HG02884 (cell line): ENCODE data around the gene NCOR1.
"Not testable (repeated sequence)": the region's sequence is repeated elsewhere in the genome, so short reads cannot be mapped to it uniquely, and the experiment has no call there.

Experiments used
- ATAC-seq: cut with Tn5 transposase; IDR thresholded peaks from one replicate; pipeline ENCODE4 v1.9.1; 2021; ENCODE audit warnings: mild to moderate bottlenecking, moderate library complexity; ENCODE audit not compliant: unreplicated experiment

Gene NCOR1

DNA sequence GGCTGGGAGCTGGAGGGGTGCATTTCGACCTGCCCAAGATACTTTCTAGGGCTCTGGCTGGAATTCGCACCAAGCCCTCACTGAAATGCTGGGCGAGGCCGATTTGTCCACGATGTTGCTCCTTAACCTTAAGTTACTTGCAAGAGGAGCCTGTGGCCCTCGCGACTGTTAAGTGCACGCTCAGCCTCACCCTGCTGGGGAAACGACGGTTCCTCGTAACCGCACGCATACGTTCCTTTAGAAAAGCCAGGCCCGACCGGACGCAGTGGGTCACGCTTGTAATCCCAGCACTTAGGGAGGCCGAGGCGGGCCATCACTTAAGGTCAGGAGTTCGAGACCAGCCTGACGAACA lies 607 bp upstream of the NCOR1 start:
- ATAC-seq: peak; percentile 15

DNA sequence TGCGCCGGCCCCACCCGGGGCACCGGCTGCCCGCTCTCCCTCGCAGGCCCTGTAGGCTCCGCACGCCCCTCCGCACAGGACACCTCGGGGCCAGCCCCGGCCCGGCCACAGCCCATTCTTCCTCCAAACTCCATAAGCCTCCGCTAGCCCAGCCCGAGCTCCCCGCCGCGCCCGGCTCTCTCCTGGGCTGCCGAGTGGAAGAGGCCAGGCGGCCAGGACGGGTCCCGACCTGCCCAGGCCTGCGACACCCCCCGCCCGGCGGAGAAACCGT lies 397 bp downstream of the NCOR1 start:
- peak; percentile 18 for ATAC-seq

DNA sequence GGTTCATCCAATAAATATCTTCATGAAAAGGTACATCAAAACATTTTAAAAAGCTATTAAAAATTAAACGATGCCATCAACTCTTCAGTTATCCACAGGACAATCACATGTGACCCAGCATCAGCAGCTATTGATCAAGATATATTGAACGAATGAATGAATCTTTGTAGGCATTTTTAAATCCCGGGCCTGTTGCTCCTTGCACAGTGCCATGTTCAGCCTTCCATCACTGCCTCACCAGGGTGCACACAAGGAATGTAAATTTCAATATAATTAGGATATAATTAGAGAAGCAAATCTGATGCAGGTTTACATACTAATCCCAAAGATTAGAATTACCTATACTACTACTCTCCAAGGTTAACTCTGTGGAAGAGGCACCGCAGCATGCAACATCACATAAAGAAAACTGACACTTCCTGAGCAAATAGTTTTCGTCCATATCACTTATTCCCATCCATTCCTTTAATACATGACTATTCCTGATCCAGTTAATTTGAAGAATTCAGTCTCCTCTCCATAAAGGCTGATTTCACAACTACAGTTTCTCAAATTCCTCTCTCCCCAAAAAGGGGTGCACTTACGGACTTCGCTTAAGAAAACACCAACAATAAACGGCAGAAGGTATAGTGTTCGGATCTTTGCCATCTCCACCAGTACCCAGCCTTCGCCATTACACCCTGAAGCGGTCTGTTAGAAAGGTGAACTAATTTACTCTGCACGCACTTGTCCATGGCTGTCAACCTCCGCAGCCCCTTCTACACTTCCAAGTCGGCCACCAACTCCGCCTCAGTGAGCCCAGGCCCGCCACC lies 938 bp downstream of the NCOR1 start:
- ATAC-seq: peak; percentile 9

DNA sequence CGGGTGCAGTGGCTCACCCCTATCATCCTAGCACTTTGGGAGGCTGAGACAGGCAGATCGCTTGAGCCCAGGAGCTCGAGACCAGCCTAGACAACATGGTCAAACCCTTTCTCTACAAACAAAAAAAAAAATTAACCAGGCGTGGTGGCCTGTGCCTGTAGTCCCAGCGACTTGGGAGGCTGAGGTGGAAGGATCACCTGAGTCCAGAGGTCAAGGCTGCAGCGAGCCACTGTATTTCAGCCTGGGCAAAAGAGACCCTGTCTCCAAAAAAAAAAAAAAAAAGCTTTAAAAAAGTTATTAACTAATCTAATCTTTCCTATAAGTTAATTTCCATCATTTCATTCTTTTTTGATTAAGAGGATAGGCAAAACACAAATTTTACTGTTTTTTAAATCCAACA lies 2.5 kb downstream of the NCOR1 start:
- ATAC-seq: no peak

DNA sequence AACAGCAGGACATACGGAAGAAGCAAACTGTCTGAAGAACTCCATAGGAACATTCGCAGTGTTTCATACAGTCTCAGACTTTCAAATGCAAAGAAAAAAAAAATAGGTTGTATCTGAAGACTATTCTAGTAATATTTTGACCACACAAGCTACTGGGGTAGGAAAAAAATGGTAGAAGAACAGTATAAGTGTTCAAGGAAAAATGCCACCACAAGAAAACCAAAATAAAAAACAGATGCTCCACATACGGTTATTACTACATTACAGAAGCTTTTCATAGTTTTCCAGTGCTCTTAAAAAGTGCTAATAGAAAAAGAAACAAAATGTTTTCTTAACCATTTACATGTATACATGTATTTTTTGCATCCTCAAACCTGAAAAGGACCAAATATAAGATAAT lies 3.7 kb downstream of the NCOR1 start:
- no peak for ATAC-seq

DNA sequence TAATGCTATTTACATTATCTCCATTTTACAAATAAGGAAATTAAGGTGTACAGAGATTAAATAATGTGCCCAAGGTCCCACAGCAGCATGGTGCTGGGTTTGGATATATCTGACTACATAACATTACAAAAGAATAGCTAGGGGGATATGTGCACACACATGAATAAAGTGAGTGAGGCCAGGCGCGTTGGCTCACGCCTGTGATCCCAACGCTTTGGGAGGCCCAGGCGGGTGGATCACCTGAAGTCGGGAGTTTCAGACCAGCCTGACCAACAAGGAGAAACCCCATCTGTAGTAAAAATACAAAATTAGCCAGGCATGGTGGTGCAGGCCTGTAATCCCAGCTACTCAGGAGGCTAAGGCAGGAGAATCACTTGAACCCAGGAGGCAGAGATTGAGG lies 10.6 kb downstream of the NCOR1 start:
- not testable (repeated sequence) for ATAC-seq

DNA sequence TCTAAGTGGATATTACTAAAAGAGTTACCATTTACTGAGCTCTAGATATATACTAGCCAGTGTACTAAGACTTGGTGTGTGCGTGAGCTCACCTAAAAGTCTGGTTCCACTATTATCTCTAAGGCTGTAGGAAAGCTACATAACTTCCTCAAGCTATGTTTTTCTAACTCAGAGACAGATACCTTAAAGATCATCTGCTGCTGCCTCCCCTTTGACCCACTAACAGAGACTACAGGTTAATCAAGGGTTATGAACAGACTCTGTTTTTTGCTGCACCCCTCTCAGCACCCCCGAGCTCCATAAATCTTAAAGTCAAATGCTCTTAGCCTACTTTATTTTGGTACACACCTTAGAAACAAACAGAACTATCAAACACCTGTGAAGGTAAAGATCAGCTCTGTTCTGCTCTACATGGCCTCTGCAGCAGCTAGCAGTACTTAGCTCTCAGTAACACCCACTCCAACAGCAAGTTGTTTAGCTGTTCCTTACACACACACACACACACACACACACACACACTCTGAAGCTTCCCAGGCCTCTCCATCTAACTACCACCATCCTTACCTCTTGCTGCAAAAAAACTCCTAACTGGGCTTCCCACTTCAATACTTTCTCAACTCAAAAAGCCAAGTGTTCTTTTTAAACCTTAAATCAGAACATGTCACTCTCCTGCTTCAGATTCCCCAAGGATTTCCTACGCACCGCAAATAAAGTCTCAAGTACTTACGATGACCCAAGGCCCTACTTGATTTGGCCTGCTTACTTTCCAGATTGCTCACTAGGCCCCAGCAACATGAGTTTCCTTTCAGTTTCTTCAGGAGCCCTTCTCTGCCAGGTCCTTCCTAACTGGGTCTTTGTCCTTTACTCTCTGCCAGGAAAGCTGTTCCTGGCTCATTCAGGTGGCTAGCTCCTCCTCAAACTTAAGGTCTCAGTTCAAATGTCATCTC lies 12.5 kb downstream of the NCOR1 start:
- ATAC-seq: not testable (repeated sequence)

DNA sequence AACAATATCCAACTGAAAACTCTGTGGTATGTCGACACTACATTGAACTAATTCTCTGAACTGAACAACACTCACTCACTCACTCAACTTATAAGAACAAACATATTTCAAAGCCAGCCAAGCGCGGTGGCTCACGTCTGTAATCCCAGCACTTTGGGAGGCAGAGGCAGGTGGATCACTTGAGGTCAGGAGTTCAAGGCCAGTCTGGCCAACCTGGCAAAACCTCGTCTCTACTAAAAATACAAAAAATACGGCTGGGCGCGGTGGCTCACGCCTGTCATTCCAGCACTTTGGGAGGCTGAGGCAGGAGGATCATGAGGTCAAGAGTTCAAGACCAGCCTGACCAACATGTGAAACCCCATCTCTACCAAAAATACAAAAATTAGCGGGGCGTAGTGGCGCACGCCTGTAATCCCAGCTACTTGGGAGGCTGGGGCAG lies 13.6 kb downstream of the NCOR1 start:
- not testable (repeated sequence) for ATAC-seq

DNA sequence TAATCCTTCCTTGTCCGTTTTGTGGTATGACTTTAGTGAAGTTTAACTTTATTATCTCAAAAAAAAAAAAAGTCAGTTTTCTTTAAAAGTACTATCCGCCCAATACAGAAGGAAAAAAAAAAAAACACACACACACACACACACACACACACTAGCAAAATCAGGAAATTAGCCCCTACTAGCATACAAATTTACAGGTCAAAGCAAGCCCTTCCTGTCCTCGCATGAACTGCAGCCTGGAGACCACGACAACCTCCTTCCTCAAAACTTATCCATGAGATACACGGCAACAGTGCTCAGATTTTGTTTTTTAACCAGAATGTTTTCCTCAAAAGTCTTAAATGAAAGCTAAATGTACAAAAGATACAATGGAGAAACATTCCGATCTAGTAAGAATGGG lies 16.2 kb downstream of the NCOR1 start:
- no peak for ATAC-seq

DNA sequence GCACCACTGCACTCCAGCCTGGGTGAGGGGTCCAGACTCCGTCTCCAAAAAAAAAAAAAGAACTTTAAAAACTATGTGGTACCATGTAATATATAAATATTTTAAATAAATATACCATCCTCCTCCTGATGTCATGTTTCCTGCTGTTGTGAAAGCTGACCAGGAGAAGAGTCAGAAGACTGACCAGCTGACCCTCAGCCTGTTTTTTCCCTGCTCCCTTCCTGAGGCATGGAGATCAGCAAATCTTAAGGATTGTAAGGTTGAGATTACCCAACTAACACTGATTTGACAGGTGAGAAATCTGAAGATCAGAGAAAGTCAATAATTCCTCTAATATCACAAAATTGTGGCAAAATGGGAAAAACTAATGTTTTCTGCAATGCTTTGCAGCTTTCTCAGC lies 18.1 kb downstream of the NCOR1 start:
- ATAC-seq: no peak

DNA sequence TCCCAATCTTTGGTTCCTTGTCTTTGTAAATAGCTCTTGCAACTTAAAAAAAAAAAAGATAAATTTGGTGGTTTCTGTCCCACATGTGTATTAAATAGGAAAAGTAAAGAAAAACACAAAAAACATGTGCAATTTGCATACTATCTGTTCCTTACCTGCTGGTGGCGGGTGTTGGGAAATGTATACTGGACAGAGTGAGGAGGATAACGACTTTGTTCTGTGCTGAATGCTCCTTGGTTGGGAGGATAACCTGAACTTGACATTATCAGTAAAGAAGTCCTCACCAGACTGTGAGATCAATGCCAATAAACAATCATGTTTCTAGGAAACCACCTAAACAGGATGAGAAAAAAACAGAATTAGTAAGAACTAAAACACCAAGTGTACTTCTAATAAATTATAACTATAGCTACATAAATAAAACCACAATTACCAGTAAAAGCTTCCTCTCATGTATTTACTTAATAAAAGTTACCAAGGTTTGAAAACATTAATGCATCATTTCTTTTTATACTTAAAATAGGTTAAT lies 21.0 kb downstream of the NCOR1 start:
- not testable (repeated sequence) for ATAC-seq

DNA sequence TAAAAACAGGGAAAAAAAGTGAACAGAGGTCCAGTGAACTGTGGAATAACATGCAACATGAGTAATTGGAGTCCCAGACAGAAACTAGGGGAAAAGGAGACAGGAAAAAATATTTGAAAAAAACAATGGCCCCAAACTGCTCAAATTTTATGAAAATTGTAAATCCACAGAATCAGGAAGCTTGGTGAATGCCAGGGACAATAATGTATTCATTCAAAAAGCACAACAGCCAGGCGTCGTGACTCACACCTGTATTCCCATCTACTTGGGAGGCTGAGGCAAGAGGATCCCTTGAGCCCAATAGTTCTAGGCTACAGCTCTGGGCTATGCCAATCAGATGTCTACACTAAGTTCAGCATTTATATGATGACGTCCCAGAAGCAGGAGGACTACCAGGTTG lies 23.7 kb downstream of the NCOR1 start:
- no peak for ATAC-seq

DNA sequence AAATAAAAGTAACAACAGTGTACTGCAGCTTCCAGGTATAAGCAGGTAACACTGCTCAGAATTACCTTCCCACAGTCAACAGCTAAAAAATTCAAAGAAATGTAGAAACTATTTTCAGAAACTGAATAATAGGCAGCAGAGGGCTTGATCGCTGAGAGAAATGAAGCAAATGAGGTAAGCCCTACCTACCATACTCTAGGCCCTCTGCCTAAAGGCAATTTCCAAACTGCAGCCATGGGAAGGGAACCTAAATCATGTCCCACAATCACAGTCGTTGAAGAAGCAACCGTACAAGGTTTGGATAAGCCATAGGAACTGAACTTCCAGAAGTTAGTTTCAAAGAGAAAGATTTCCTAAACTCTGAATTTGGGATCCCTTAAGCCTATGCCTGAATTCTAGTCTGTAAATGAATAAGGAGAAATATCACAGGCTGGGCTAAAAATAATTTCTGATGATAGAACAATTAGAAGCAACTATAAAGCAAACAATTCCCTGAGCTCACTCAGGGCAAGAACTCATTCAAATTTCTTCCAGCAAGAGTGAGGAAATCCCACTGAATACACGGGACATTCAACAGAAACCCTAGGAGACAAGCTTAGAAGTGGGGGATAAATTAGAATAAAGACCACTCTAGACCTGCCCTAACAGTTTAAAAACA lies 24.5 kb downstream of the NCOR1 start:
- no peak for ATAC-seq

DNA sequence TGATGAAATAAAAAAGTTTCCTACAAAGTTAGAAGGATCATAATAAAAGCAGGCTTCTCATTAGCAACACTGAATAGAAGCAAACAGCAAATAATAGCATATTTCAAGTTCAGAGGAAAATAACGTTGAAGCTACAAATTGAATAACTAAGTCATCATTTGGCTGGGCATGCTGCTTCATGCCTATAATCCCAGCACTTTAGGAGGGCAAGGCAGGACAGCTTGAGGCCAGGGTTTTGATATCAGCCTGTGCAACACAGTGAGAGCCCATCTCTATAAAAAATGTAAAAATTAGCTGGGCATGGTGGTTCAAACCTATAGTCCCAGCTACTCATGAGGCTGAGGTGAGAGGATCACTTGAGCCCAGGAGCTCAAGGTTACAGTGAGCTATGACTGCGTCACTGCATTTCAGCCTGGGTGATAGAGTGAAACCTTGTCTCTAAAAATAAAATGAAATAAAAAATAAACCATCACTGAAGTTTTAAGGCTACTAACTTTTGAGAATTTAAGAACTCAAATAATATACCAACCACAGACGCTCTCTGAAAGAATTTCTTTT lies 25.5 kb downstream of the NCOR1 start:
- no peak for ATAC-seq

DNA sequence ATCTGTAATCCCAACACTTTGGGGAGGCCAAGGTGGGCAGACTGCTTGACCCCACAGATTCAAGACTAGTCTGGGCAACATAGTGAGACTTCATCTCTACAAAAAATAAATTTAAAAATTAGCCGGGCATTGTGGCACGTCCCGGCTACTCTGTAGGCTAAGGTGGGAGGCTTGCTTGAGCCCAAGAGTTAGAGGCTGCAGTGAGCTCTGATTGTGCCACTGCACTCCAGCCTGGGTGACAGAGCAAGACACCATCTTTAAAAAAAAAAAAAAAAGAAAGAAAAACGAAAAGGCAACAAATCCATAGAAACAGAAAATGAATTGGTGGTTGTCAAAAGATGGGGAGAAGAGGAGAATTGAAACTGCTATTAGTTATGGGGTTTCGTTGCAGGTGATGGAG lies 27.7 kb downstream of the NCOR1 start:
- no peak for ATAC-seq

DNA sequence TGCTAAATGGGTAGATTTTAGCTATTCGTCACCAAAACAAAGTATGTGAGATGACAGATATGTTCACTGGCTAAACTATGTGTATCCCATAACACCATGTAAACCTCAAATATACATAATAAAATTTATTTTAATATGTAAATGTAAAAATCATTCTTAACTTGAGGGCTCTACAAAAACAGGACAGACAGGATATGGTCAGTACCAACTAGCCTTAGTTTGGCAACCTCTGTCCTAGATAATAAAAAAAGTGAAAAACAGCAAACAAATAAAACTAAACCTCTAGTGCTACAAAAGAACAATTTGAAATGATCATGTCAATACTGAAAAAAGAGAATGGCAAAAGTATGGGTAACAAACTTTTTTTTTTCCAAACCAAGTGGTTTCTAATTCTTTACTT lies 33.8 kb downstream of the NCOR1 start:
- no peak for ATAC-seq

DNA sequence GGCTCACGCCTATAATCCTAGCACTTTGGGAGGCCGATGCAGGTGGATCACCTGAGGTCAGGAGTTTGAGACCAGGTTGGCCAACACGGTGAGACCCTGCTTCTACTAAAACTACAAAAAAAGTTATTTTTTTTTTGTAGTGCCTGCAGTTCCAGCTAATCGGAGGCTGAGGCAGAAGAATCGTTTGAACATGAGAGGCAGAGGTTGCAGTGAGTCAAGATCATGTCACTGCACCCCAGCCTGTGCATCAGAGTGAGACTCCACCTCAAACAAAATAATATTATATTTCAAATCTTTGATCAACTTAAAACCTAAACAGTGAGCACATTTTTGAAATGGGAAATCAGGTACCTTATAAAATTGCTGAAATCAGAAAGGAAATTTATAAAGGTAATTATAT lies 36.5 kb downstream of the NCOR1 start:
- no peak for ATAC-seq

DNA sequence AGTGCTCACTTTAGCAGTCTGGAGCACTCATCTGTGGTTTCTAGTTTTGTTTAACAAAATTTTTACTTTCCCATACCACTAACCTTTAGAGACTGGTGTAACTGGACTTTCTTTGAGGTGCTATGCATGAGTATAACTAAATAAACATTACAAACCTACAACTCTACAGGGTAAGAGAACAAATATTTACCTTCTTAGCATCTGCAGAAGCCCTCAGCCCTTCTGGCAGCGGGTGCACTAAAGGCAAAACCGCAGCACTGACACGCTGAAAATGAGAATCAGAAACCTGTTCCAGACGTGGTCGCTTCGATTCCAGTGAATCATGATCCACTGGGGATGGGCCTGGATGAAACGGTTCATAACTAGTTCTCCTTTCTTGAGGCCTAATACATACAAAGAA lies 43.7 kb downstream of the NCOR1 start:
- ATAC-seq: no peak

DNA sequence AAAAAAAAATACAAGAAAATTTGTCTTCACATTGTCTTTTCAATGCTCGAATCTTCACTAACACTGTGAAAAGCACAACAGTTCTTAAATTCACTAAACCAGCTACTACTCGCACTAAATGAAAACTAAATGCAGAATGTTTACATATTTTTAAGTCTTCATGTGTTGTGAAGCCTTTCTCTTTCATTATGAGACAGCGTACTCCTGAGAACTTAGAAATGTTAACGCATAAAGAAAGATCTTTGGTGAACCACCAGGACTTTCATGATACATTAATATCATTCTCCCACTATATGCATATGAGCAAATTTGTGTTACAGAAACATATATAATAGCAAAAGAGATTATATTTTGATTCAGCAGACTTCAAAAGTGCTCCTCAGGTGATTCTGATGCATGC lies 48.6 kb downstream of the NCOR1 start:
- not testable (repeated sequence) for ATAC-seq

DNA sequence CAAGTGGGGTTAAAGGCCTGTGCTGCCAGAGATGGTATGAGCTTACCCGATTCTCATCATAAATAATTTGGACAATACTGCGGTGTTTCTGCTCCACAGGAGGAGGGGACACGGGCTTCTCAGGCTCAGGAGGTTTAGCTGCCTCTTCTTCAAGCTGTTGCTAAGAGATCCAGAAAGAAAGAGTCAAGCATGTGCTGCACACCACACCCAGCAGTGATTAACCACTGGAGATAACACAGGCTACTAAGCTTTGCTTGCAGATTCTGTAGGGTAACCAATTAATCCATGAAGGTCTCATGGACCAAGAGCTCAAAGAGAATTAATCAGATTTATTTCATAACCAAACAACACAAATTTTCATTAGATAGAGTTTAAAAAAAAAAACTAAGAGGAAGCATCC lies 56.6 kb downstream of the NCOR1 start:
- ATAC-seq: no peak

DNA sequence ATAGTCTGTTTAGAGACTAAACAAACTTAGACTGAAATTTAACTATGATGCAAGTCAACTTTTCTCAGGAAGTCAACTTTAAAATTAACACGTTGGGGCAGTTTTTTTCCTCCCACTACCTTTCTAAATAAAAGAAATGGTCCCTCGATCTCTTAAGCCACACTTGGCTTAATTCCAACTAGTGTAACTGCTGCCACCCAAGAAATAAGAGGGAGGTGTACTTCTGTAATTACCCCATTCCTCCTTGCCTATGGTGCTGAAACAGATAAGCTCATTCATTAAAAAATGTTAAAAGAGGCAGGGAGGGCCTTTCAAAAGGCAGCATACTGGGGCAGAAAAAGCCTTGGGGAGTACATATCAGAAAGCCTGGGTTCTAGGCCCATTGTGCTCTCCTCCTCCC lies 59.8 kb downstream of the NCOR1 start:
- no peak for ATAC-seq
